Neural cell (in vitro differentiated cells): ENCODE measurements around the gene COL6A5. TPM values are rescaled to one million over a fixed set of nuclear protein-coding genes. Genes with fewer than 3 reads are reported as not detected.
"Not testable (repeated sequence)": the region's sequence is repeated elsewhere in the genome, so short reads cannot be mapped to it uniquely, and the experiment has no call there.

Experiments used
- H2AFZ ChIP-seq: fragments of 200-600, 300-800 bp; sonication (generic), shearing (Covaris generic); 2 replicates; pipeline ENCODE4 v1.6.0; 2014; ENCODE audit warnings: low read depth, mild to moderate bottlenecking, antibody characterized with exemption, low read length, moderate library complexity
- H3F3A ChIP-seq: fragments of 200-600 bp; shearing (Covaris generic); 2 replicates; pipeline ENCODE4 v1.6.1; 2016; ENCODE audit warnings: mild to moderate bottlenecking, moderate library complexity, mixed read lengths, antibody characterized with exemption, low read length; ENCODE audit not compliant: insufficient read depth, poor library complexity, severe bottlenecking
- H3K27ac ChIP-seq: fragments of 200-600, 300-800 bp; sonication (generic), shearing (Covaris generic); 2 replicates; pipeline ENCODE4 v1.5.1; 2014; ENCODE audit warnings: mild to moderate bottlenecking, low read length, moderate library complexity
- H3K27me3 ChIP-seq: fragments of 300-800, 200-600 bp; sonication (generic), shearing (Covaris generic); 2 replicates; pipeline ENCODE4 v1.6.0; 2014; ENCODE audit warnings: mild to moderate bottlenecking, low read depth, low read length, moderate library complexity; ENCODE audit not compliant: insufficient read depth
- H3K36me3 ChIP-seq: fragments of 300-800, 200-600 bp; sonication (generic), shearing (Covaris generic); 2 replicates; pipeline ENCODE4 v1.5.1; 2014; ENCODE audit warnings: mild to moderate bottlenecking, antibody characterized with exemption, low read length, moderate library complexity; ENCODE audit not compliant: insufficient read depth
- H3K4me2 ChIP-seq: fragments of 300-800, 200-600 bp; sonication (generic), shearing (Covaris generic); 2 replicates; pipeline ENCODE4 v1.6.0; 2014; ENCODE audit warnings: mild to moderate bottlenecking, low read length
- H3K4me3 ChIP-seq: fragments of 300-800, 200-600 bp; sonication (generic), shearing (Covaris generic); 2 replicates; pipeline ENCODE4 v1.5.1; 2014; ENCODE audit warnings: mild to moderate bottlenecking, low read length, moderate library complexity
- H3K79me2 ChIP-seq: fragments of 200-600 bp; shearing (Covaris generic); replicated peaks from 2 replicates; pipeline ENCODE4 v1.6.0; 2014; ENCODE audit warnings: mild to moderate bottlenecking, low read length, moderate library complexity; ENCODE audit not compliant: insufficient read depth
- H3K9ac ChIP-seq: fragments of 300-800, 200-600 bp; sonication (generic), shearing (Covaris generic); 2 replicates; pipeline ENCODE4 v1.6.1; 2016; ENCODE audit warnings: mild to moderate bottlenecking, low read length, mixed read lengths
- H3K9me2 ChIP-seq: fragments of 200-600 bp; shearing (Covaris generic); 2 replicates; pipeline ENCODE4 v1.6.1; 2016; ENCODE audit warnings: mild to moderate bottlenecking, low read length, mixed read lengths; ENCODE audit not compliant: insufficient read depth
- H3K9me3 ChIP-seq: fragments of 200-600, 300-800 bp; sonication (generic), shearing (Covaris generic); 2 replicates; pipeline ENCODE4 v1.6.1; 2016; ENCODE audit warnings: mild to moderate bottlenecking, mixed run types, low read length, moderate library complexity, mixed read lengths
- H4K20me1 ChIP-seq: fragments of 200-600 bp; shearing (Covaris generic); 2 replicates; pipeline ENCODE4 v1.6.1; 2016; ENCODE audit warnings: mild to moderate bottlenecking, mixed run types; ENCODE audit not compliant: insufficient read depth
- CTCF ChIP-seq: fragments of 450-650 bp; IDR thresholded peaks from 2 replicates; pipeline ENCODE4 v1.5.1; 2014; ENCODE audit warnings: antibody characterized with exemption, mild to moderate bottlenecking, moderate library complexity; ENCODE audit not compliant: poor library complexity, severe bottlenecking
- EP300 ChIP-seq: fragments of 450-650 bp; conservative IDR thresholded peaks from 2 replicates; pipeline ENCODE4 v1.6.1; 2014; ENCODE audit warnings: antibody characterized with exemption, mild to moderate bottlenecking, moderate library complexity; ENCODE audit not compliant: poor library complexity, severe bottlenecking
- EZH2 ChIP-seq: fragments of 200-600, 300-800 bp; shearing (Covaris generic), sonication (generic); IDR thresholded peaks from 2 replicates; pipeline ENCODE4 v1.6.1; 2014; ENCODE audit warnings: antibody characterized with exemption, low read length, borderline replicate concordance, mild to moderate bottlenecking; ENCODE audit not compliant: insufficient read depth, poor library complexity, severe bottlenecking
- MXI1 ChIP-seq: fragments of 450-650 bp; conservative IDR thresholded peaks from 2 replicates; pipeline ENCODE4 v1.6.1; 2014; ENCODE audit warnings: antibody characterized with exemption, mild to moderate bottlenecking; ENCODE audit not compliant: poor library complexity, severe bottlenecking
- POLR2AphosphoS5 ChIP-seq: IDR thresholded peaks from 2 replicates; pipeline ENCODE4 v1.6.1; 2012
- RAD21 ChIP-seq: fragments of 450-650 bp; conservative IDR thresholded peaks from 2 replicates; pipeline ENCODE4 v1.6.1; 2014; ENCODE audit warnings: antibody characterized with exemption, mild to moderate bottlenecking, moderate library complexity
- REST ChIP-seq: IDR thresholded peaks from 2 replicates; pipeline ENCODE4 v1.6.1; 2012; ENCODE audit warnings: borderline replicate concordance
- SMC3 ChIP-seq: fragments of 450-650 bp; conservative IDR thresholded peaks from 2 replicates; pipeline ENCODE4 v1.6.1; 2014; ENCODE audit warnings: antibody characterized with exemption, mild to moderate bottlenecking, moderate library complexity; ENCODE audit not compliant: poor library complexity
- TAF1 ChIP-seq: IDR thresholded peaks from 2 replicates; pipeline ENCODE4 v1.6.1; 2012; ENCODE audit warnings: low read depth
- polyA plus RNA-seq: library from polyadenylated mRNA; depleted of rRNA; stranded (reverse); fragments of >200 nt; gene quantifications from 2 replicates; pipeline ENCODE4 v1.2.3, GENCODE V29; 2014

The COL6A5 gene
- polyA plus RNA-seq, 1 donor from 2014 or later = not detected

GRCh38 chr3:130342821-130343661 is 2.4 kb upstream of the COL6A5 start:
- no peak overlapping the region for H3K4me2 ChIP-seq
- H3K27me3 ChIP-seq = peaks cover 38% of the 10 kb centered on the region
- no peaks in the 10 kb centered on the region for H3K36me3 ChIP-seq
- H4K20me1 ChIP-seq = no peaks in the 10 kb centered on the region
- no peak for TF ChIP-seq EZH2
- no peak for TF ChIP-seq RAD21
- no peak for TF ChIP-seq TAF1
- no peak for TF ChIP-seq MXI1
- no peak for TF ChIP-seq POLR2AphosphoS5
- no peak for TF ChIP-seq SMC3
- TF ChIP-seq REST = no peak
- no peak for TF ChIP-seq CTCF
- TF ChIP-seq EP300 = no peak
- H3K4me3 ChIP-seq = no peak overlapping the region
- no peak overlapping the region for H2AFZ ChIP-seq
- no peak overlapping the region for H3K9ac ChIP-seq
- H3K27ac ChIP-seq = no peak overlapping the region
- H3K9me3 ChIP-seq = no peaks in the 10 kb centered on the region
- no peaks in the 10 kb centered on the region for H3K79me2 ChIP-seq
- no peaks in the 10 kb centered on the region for H3F3A ChIP-seq
- no peaks in the 10 kb centered on the region for H3K9me2 ChIP-seq

GRCh38 chr3:130348258-130348657 is 2.8 kb downstream of the COL6A5 start:
- H3K27ac ChIP-seq, H3K9me3 ChIP-seq: not testable (repeated sequence)

More at GRCh38 chr3:130348258-130348657, 2.8 kb downstream of the COL6A5 start:
- H3K27me3 ChIP-seq = peaks cover 38% of the 10 kb centered on the region
- H3F3A ChIP-seq, H3K9ac ChIP-seq, H2AFZ ChIP-seq, H4K20me1 ChIP-seq, H3K9me2 ChIP-seq, H3K79me2 ChIP-seq, H3K4me2 ChIP-seq, H3K4me3 ChIP-seq, H3K36me3 ChIP-seq: not testable (repeated sequence)
